NB4 (cell line): Measurements from ENCODE around the gene SLC46A1.

ENCODE experiments used
- CTCF ChIP-seq: IDR thresholded peaks from one replicate; pipeline ENCODE4 v1.5.1; 2012; ENCODE audit warnings: low read depth, low read length
- MAX ChIP-seq: IDR thresholded peaks from 2 replicates; pipeline ENCODE4 v1.6.1; 2011; ENCODE audit warnings: low read depth, low read length
- MYC ChIP-seq: IDR thresholded peaks from 2 replicates; pipeline ENCODE4 v1.6.1; 2011; ENCODE audit warnings: low read depth, low read length
- POLR2A ChIP-seq: IDR thresholded peaks from 2 replicates; pipeline ENCODE4 v1.6.1; 2011; ENCODE audit warnings: mild to moderate bottlenecking; ENCODE audit not compliant: insufficient read length; ENCODE audit errors: extremely low read depth

GRCh38 chr17:28363776-28364650, 42.0 kb downstream of the SLC46A1 start:
- TF ChIP-seq CTCF, result no peak
- no peak for TF ChIP-seq POLR2A
- no peak for TF ChIP-seq MYC
- no peak for TF ChIP-seq MAX
